Measurements from ENCODE around the gene KRTAP10-3. TPM values are rescaled to one million over a fixed set of nuclear protein-coding genes. Genes with fewer than 3 reads are reported as not detected.

Gene KRTAP10-3
- polyA plus RNA-seq, 1 of the 3 experiments (the other 2 are of a cell fraction) = not detected

DNA sequence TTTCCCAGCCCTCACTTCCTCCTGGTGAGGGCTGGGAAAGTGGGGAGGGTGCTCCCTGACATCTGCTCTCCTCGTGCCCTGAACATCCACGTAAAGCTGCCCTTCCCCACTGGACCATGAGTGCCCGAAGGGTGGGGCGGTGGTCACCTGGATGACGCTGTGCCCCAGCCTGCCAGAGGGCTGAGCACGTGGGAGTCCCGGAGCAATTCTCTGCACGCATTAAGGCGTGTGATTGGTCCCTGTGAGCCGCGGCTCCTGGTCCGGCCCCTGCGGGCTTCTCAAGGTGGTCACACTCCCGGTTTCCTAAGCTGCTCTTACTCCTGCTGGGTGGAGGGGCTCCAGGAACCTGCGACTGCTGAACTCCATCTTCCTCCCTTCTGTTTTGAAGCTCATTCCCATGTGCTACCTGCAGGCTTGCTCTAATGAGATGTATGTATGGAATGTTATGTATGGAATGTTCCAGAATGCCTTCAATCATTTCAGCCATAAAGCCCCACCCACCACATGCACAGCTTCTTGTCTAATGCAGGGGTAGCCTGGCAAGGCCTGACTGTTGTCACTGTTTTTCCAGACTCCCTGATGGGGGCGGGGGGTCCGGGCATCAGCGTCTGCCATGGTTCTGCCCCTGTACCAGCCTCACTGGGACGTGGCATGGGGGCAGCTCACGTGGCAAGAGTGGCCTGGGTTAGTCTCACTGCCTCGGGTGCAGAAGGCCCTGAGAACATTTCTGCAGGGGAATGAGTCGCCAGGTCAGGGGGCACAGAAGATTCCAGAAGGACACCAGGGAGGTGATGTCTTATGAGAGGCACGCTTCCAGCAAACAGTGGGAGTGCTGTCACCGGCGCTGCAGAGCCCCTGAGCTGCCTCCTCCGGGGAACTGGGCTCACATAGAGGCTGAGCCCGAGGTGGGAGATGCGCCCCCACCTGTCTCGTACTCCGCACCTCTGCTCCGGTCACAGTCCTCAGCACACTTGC lies 38.0 kb downstream of the KRTAP10-3 start:
- Histone ChIP-seq H3K79me2 (ENCODE audit: insufficient read depth) (peaks cover 11% of the 10 kb centered on the region; the same call in 1 of the 2 replicates), H3K9me2 (no peaks in the 10 kb centered on the region), H3F3A (replicated peaks; ENCODE audit: insufficient read depth) (no peaks in the 10 kb centered on the region), H3K9ac (no peak overlapping the region), H3K27me3 (ENCODE audit: insufficient read depth) (no peaks in the 10 kb centered on the region), H3K27ac (ENCODE audit: low read depth in 2 of 2, low read length in 1 of 2) (no peak overlapping the region), H3K9me3 (no peaks in the 10 kb centered on the region), H2AFZ (ENCODE audit: low read depth) (no peak overlapping the region), H3K36me3 (replicated peaks in 1 of 2; ENCODE audit: control insufficient read depth in 1 of 2, insufficient read depth in 2 of 2, low read length in 1 of 2) (no peaks in the 10 kb centered on the region), H3K4me2 (no peak overlapping the region), H3K4me3 (ENCODE audit: low read depth in 2 of 2, low read length in 1 of 2) (no peak overlapping the region), H3K4me1 (ENCODE audit: control insufficient read depth in 1 of 2, insufficient read depth in 2 of 2, low read depth in 1 of 2, low read length in 1 of 2) (peaks cover 0 to 18% of the 10 kb centered on the region in 2 experiments; a peak in 1 of 4 replicates), H4K20me1 (ENCODE audit: insufficient read depth) (no peaks in the 10 kb centered on the region)
- no peak for TF ChIP-seq ELF1 (IDR thresholded peaks at IDR 0.05)
- TF ChIP-seq, protein P1, sequence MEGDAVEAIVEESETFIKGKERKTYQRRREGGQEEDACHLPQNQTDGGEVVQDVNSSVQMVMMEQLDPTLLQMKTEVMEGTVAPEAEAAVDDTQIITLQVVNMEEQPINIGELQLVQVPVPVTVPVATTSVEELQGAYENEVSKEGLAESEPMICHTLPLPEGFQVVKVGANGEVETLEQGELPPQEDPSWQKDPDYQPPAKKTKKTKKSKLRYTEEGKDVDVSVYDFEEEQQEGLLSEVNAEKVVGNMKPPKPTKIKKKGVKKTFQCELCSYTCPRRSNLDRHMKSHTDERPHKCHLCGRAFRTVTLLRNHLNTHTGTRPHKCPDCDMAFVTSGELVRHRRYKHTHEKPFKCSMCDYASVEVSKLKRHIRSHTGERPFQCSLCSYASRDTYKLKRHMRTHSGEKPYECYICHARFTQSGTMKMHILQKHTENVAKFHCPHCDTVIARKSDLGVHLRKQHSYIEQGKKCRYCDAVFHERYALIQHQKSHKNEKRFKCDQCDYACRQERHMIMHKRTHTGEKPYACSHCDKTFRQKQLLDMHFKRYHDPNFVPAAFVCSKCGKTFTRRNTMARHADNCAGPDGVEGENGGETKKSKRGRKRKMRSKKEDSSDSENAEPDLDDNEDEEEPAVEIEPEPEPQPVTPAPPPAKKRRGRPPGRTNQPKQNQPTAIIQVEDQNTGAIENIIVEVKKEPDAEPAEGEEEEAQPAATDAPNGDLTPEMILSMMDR (IDR thresholded peaks at IDR 0.05) = no peak
- TF ChIP-seq, protein P2, sequence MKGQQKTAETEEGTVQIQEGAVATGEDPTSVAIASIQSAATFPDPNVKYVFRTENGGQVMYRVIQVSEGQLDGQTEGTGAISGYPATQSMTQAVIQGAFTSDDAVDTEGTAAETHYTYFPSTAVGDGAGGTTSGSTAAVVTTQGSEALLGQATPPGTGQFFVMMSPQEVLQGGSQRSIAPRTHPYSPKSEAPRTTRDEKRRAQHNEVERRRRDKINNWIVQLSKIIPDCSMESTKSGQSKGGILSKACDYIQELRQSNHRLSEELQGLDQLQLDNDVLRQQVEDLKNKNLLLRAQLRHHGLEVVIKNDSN (IDR thresholded peaks at IDR 0.05; ENCODE audit: borderline replicate concordance, low read depth) = no peak
- TF ChIP-seq SMC3 (IDR thresholded peaks at IDR 0.05; ENCODE audit: low read depth, low read length) = no peak
- no peak for TF ChIP-seq NRF1 (IDR thresholded peaks at IDR 0.05; ENCODE audit: low read depth, low read length)
- TF ChIP-seq FOXJ3 (CRISPR knock-in tag; IDR thresholded peaks at IDR 0.05) = no peak
- no peak for TF ChIP-seq EP300 (IDR thresholded peaks at IDR 0.05; ENCODE audit: borderline replicate concordance in 1 of 2, low read depth in 1 of 2, low read length in 1 of 2)
- no peak for TF ChIP-seq TAF1 (IDR thresholded peaks at IDR 0.05; ENCODE audit: borderline replicate concordance, low read depth, low read length)
- TF ChIP-seq NFIC (IDR thresholded peaks at IDR 0.05; ENCODE audit: borderline replicate concordance) = no peak
- TF ChIP-seq TCF12 (IDR thresholded peaks at IDR 0.05) = no peak
- TF ChIP-seq, protein P3, sequence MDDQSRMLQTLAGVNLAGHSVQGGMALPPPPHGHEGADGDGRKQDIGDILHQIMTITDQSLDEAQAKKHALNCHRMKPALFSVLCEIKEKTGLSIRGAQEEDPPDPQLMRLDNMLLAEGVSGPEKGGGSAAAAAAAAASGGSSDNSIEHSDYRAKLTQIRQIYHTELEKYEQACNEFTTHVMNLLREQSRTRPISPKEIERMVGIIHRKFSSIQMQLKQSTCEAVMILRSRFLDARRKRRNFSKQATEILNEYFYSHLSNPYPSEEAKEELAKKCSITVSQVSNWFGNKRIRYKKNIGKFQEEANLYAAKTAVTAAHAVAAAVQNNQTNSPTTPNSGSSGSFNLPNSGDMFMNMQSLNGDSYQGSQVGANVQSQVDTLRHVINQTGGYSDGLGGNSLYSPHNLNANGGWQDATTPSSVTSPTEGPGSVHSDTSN (IDR thresholded peaks at IDR 0.05) = no peak
- DNase-seq = no peak
- POLR2A ChIA-PET = no interaction called here
- WGBS (ENCODE audit: low lambda C conversion rate) = 85% methylated on average over 9 of the region's 31 CpGs
- CTCF ChIA-PET = interaction anchor here (1.0 to 1.6 kb wide), 4 partner anchors 9 to 280 kb away, joined by 3 to 4 read pairs (median 3); no protein-coding TSS in a partner anchor

All from SK-N-SH (cell line).